NCI-H748 (cell line): ENCODE results near the gene NGRN.

Source experiments
- DNase-seq: peaks from one replicate; lab custom pipeline; 2025; ENCODE audit not compliant: unreplicated experiment; lab: John Stamatoyannopoulos, UW

Gene NGRN, protein sequence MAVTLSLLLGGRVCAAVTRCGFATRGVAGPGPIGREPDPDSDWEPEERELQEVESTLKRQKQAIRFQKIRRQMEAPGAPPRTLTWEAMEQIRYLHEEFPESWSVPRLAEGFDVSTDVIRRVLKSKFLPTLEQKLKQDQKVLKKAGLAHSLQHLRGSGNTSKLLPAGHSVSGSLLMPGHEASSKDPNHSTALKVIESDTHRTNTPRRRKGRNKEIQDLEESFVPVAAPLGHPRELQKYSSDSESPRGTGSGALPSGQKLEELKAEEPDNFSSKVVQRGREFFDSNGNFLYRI

DNA sequence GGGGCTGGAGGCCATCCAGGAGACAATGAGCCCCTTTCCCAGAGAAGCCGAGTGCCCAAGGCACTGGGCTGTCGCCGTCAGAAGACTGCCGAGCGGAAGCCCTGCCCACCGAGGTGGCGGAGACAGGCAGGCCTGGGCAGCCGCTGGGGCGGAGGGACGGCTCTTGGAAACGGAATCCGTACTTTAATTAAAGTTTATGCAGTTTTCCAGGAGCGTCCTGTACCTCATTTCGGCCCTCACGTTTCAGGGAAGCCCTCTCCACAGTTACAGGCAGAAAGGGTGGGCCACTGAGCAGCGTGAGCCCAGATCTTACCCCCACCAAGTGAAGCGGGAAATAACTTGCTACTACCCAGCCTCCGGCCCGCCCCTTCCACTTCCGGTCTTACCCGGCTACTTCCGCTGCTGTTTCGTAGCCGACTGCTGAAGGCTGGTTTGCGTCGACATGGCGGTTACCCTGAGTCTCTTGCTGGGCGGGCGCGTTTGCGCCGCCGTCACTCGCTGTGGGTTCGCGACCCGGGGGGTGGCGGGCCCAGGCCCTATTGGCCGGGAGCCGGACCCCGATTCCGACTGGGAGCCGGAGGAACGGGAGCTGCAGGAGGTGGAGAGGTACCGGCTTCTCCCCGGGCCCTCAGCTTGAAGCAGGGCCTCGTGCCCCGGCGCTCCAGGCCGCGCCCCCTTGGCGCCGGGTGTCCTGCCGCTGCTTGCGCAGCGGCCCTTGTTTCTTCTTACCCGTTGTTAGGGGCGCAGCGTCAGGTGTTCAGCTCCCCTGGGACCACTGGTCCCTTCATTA, at the start of gene NGRN:
TSS of gene NGRN (plus strand) at position 402 of the 790 bp plus-strand sequence. CDS start at position 443, 41 bp downstream.
- DNase-seq: peak; percentile 87

DNA sequence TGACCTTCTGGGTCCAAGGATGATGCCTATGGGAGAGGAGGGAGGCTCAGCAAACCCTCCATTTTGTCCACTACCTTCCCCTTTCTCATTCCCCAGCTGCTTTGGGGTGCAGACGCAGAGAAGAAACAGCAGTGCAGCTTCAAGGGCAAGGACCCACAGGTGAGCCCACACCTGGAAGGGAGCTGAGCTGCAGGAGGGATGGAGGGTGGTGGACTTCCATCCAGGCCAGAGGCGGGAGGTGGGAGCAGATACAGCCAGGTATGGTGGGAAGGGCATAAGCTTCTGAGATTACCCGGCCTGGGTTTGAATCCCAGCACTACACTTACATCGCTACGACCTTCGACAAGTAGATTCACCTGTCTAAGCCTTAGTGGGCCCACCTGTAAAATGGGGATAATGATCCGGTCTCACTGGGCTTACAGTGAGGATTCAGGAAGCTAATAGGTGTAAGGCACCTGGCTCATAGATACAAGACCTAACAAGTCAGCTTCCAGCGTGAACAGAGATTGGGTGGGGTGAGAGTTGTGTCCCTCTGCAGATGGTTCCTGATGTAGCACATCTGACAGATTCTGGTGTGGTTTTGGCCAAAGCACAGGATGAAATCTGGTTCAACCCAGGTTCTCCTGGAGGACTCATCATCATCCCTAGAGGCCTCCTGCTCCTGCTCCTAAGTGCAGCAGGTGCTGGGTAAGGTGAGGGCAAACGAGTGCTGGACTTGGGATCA, 47.6 kb upstream of the NGRN start:
- DNase-seq: no peak

DNA sequence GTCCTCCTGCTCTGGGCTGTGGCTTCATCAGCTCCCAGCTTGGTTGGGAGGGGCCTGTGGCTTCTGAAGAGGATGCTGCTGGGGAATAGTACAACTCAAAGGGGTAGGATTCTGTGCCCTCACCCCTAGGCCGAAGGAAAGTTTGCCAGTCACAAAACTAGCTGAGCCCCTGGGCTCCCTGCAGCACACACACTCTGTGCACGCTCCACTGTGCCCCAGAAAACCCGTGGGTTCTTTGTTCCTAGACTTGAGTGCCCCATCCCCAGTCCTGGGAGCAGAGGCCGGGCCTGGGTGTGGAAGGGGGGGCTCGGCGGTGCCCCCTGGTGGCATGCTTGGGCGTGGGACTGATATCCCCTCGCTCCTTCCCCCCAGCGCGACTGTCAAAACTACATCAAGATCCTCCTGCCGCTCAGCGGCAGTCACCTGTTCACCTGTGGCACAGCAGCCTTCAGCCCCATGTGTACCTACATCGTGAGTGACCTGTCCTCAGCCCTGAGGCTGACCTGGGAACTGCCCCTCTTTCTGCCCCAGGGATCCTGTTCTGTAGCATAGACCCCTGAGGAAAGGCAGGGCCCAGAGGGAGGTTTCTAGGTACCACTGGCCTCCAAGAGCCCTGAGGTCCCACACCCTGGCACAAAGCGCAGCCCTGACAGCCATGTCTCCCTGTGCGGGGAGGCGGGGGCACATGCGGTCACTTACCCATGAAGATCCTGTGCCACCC, 45.9 kb upstream of the NGRN start:
- DNase-seq: peak; percentile 4

DNA sequence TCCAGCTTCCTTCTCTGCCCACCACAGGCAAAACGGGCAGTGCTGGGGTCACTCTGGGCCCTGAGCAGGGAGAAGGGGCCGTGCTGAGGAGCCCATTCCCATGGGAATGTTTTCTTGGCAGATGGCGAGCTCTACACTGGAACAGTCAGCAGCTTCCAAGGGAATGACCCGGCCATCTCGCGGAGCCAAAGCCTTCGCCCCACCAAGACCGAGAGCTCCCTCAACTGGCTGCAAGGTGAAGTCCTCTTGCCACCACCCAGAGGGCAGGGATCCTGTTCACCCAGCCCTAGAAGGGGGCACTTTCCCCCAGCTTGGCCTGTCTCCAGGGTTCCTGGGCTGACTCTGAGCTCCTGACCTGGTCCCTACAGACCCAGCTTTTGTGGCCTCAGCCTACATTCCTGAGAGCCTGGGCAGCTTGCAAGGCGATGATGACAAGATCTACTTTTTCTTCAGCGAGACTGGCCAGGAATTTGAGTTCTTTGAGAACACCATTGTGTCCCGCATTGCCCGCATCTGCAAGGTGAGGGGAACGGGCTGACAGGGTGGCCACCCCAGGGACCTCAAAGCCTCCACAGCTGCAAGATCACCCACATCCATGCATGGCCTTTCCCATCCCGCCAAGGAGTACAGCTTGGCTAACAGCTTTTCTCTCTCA, 44.1 kb upstream of the NGRN start:
- peak; percentile 60 for DNase-seq

DNA sequence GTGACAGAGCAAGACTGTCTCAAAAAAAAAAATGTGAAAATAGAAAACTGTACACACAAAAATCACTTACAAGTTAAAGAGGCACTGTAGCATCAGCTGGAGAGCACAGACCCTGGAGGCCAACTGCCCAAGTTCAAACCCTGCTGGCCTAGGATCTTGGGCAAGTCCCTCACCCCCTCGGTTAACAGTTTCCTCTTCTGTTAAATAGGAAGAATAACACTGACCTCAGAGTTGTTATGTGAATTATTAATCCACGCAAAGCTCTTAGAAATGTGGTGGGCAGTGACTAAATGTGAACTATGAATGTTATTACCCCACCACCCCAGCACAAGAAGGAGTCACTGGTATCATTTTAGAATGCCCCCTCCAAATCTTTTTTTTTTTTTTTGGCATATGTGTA, 42.9 kb upstream of the NGRN start:
- DNase-seq: no peak

DNA sequence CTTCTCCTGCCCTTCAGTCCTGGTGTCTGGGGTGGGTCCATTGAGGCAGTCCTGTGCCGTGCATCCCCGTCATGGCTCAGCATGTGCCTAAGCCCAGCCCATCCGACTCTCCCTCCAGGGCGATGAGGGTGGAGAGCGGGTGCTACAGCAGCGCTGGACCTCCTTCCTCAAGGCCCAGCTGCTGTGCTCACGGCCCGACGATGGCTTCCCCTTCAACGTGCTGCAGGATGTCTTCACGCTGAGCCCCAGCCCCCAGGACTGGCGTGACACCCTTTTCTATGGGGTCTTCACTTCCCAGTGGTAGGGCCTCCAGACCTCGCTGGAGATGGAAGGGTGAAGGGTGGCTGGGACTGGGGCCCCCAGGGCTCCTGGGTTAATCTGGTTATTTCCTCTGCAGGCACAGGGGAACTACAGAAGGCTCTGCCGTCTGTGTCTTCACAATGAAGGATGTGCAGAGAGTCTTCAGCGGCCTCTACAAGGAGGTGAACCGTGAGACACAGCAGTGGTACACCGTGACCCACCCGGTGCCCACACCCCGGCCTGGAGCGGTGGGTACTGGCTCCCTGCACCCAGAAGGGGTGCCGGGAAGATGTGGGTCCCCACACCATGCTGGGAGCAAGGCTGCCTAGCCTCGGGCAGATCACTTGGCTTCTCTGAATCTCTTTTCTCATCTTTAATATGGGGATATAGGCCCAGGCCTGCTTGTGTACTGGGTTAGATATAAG, 41.9 kb upstream of the NGRN start:
- DNase-seq: no peak

DNA sequence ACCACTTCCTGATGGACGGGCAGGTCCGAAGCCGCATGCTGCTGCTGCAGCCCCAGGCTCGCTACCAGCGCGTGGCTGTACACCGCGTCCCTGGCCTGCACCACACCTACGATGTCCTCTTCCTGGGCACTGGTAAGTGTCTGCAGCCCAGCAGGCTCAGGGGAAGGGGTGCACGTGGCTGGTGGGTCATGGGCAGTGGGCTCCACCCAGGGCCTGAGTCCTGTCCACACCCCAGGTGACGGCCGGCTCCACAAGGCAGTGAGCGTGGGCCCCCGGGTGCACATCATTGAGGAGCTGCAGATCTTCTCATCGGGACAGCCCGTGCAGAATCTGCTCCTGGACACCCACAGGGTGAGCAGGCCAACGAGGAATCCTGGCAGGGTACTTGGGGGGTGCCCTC, 40.4 kb upstream of the NGRN start:
- DNase-seq: no peak

DNA sequence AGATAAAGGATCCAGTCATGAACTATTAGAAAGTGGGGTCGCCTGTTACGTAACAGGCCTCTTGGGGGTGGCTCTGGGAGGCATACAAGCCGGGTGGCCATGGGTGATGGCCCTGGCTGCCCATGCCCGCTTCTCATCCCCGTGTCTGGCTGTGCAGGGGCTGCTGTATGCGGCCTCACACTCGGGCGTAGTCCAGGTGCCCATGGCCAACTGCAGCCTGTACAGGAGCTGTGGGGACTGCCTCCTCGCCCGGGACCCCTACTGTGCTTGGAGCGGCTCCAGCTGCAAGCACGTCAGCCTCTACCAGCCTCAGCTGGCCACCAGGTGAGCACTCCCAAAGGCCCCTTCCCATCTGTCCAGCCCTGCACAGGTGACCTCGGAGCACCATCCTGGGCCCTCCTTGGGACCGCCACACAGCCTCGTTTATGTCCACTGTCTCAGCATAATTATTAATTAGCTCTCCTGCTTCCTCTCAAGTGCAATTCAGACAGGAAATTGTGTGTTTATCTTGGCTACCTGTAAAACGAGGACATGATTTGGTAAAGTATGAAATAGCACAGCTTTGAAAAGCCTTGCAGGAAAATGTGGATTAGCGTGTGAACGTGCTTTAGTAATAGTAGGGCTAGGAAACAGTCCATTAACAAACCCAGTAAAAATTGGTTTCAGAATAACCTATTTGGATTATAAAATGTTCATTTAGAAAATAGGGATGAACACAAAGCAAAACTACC, 39.8 kb upstream of the NGRN start:
- DNase-seq: peak; percentile 70

DNA sequence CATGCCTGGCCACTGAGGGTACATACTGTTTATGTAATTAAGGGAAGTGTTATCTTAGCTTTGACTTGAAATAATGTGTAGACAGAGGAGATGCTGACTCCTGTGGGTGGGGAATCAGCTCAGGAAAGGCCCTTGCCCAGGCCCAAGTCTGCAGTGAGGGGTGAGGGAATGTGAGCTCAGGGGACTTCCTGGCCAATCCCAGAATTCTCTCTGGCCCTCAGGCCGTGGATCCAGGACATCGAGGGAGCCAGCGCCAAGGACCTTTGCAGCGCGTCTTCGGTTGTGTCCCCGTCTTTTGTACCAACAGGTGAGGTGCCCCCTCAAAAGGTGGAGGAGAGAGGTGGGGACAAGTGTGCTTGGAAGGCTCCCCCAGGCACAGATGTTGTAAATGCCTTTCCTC, 38.1 kb upstream of the NGRN start:
- DNase-seq: no peak

DNA sequence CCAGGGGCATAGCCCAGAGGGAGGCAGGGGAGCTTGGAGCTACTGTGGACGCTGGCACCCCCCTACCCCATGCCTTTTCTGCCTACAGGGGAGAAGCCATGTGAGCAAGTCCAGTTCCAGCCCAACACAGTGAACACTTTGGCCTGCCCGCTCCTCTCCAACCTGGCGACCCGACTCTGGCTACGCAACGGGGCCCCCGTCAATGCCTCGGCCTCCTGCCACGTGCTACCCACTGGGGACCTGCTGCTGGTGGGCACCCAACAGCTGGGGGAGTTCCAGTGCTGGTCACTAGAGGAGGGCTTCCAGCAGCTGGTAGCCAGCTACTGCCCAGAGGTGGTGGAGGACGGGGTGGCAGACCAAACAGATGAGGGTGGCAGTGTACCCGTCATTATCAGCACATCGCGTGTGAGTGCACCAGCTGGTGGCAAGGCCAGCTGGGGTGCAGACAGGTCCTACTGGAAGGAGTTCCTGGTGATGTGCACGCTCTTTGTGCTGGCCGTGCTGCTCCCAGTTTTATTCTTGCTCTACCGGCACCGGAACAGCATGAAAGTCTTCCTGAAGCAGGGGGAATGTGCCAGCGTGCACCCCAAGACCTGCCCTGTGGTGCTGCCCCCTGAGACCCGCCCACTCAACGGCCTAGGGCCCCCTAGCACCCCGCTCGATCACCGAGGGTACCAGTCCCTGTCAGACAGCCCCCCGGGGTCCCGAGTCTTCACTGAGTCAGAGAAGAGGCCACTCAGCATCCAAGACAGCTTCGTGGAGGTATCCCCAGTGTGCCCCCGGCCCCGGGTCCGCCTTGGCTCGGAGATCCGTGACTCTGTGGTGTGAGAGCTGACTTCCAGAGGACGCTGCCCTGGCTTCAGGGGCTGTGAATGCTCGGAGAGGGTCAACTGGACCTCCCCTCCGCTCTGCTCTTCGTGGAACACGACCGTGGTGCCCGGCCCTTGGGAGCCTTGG, 37.4 kb upstream of the NGRN start:
- no peak for DNase-seq

DNA sequence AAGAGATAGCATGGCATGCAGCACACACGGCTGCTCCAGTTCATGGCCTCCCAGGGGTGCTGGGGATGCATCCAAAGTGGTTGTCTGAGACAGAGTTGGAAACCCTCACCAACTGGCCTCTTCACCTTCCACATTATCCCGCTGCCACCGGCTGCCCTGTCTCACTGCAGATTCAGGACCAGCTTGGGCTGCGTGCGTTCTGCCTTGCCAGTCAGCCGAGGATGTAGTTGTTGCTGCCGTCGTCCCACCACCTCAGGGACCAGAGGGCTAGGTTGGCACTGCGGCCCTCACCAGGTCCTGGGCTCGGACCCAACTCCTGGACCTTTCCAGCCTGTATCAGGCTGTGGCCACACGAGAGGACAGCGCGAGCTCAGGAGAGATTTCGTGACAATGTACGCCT, 36.5 kb upstream of the NGRN start:
- DNase-seq: no peak

DNA sequence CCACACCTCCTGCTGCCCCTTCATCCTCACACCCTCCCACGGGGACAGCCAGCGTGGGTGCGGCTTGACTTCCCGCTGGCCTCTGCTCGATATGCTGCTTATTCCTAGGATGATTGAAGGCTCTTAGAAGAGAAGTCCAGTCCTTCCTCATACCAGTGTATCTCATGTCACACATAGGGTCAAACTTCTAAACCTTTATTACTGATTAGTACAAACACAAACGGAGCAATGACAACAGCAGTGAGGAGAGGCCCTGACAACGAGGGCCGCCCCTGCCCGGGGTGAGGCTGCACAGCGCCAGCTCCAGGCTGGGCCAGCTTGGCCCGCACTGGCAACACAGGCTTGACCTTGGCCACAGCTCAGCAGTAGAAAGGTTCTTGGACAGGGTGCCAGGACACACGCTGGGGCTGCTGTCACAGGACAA, 35.4 kb upstream of the NGRN start:
- no peak for DNase-seq

DNA sequence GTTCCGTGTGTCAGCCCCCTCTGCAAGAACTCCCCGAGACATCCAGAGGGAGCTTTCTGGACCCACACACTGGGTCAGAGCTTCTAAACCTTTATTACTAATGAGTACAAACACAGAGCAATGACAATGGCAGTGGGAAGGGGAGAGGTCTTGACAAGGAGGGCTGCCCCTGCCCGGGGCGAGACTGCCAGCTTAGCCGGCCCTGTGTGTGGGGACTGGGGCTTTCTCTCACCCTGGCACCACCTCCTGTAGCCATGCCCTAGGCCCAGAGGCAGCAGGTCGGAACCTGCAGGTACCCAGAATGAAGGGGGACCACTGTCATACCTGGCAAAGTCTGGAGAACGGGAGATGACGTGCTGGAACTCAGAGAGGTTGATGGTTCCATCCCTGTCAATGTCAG, 34.9 kb upstream of the NGRN start:
- no peak for DNase-seq

DNA sequence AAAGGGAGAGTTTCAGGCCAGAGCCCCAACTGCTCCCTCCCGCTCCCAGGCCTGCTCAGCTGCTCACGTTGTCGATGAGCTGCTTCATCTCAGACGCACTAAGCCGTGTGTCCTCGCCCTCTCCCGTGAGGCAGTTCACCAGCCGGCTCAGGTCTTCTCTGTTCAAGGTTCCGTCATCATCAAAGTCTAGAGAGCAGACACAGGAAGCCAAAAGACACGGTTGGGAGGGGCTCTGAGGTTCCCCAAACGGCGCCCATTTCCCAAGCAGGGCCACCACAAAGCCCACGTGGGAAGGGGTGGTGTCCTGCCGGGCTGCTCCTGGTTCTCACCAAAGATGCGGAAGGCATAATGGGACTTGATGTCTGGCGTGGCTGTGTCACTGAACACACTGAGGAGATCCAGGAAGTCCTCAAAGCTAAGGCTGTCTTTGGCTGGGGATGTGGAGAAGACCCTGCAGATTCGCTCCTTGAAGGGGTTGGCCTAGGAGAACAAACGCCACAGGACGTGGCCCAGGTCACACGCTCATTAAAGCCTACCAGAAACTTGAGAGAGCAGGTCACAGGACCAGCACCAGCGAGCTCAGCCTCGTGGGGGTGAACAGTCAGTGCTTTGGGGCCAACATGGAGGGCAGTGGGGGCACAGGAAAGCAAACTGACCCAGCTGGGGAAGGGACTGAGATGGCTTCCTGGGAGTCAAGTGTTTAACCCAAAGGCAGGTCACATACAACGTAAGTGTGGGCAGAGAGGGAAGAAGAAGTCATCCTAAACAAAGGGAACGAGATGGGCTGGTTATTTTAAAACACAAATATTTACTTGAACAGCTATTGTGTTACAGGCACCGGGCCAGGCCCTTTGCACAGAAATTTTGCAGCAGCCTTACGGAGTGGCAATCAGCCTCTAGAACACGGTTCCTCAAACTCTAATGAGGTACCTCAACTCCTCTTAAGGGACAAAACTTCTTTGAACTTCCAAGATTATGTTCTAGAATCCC, 34.1 kb upstream of the NGRN start:
- no peak for DNase-seq

DNA sequence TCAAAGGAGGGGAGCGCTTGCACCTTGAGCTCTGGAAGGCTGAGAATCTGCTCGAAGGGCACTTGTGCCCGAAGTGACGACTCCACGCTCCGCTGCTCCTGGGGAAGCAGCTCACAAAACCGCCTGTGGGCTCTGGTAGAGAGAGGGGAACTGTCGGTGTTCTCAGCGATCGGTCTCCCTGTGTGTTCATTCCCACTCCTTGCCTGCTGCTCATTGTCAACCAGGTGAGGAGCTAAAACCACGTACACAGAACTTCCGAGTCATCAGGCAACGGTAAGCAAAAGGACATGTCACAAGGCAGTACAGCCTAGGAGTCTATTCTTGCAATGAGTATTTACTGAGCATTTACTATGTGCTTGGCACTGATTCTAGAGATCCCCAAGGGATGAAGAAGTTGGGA, 33.3 kb upstream of the NGRN start:
- DNase-seq: no peak

DNA sequence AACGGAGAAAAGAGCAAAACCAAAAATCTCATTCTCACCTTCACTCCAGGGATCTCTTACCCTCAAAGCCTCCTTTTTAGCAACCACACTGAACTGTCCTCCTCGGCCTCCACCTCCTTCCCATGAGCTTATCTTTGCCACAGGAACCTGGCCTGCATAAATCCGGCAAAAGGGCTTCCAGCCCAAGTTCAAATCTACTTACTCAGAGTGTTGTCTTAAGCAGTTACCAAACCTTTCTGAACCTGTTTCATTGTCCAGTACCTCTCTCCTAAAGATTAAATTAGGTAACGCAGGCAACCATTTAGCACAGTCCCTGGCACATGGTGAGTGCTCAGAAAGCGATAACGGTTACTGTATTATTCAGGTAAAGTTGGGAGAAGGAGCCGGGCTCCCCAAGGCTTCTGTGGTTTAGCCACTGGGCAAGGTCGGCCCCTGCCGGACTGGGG, 32.5 kb upstream of the NGRN start:
- no peak for DNase-seq
